Activated CD8-positive, alpha-beta memory T cell treated with anti-CD3 and anti-CD28 coated beads, Interleukin-2, amount 50 U/mL, for 4 hours (primary cell): ENCODE measurements around the gene GLCE.

ENCODE experiments used
- DNase-seq: peaks from one replicate; pipeline ENCODE4 v3.0.0-alpha.2; 2020

Gene GLCE

GRCh38 chr15:69160141-69160993 is at the start of gene GLCE:
GLCE (plus strand) TSS chr15:69160635; CDS start chr15:69255807, 95,172 bp downstream.
- peak; percentile 93 for DNase-seq

GRCh38 chr15:69114331-69114928 is 46.0 kb upstream of the GLCE start:
- no peak for DNase-seq

GRCh38 chr15:69115031-69115430 is 45.4 kb upstream of the GLCE start:
- no peak for DNase-seq

- DNase-seq: no peak
These were observed 44.0 kb upstream of the GLCE start for GRCh38 chr15:69116391-69116790.

- DNase-seq: no peak
These were observed 43.0 kb upstream of the GLCE start for GRCh38 chr15:69117431-69117871.

- no peak for DNase-seq
These were observed 42.3 kb upstream of the GLCE start for GRCh38 chr15:69118089-69118488.

GRCh38 chr15:69119001-69119400 is 41.4 kb upstream of the GLCE start:
- DNase-seq: no peak

- no peak for DNase-seq
These were observed 40.6 kb upstream of the GLCE start for GRCh38 chr15:69119683-69120395.

- no peak for DNase-seq
These were observed 39.7 kb upstream of the GLCE start for GRCh38 chr15:69120732-69121131.

GRCh38 chr15:69121198-69121828 is 39.1 kb upstream of the GLCE start:
- DNase-seq: no peak

- no peak for DNase-seq
These were observed 35.2 kb upstream of the GLCE start for GRCh38 chr15:69125236-69125635.

GRCh38 chr15:69126054-69126469 is 34.4 kb upstream of the GLCE start:
- DNase-seq: no peak

- DNase-seq: no peak
These were observed 33.1 kb upstream of the GLCE start for GRCh38 chr15:69127306-69127705.

GRCh38 chr15:69128667-69129311 is 31.6 kb upstream of the GLCE start:
- no peak for DNase-seq

GRCh38 chr15:69131362-69132220 is 28.8 kb upstream of the GLCE start:
- DNase-seq: no peak

- no peak for DNase-seq
These were observed 28.0 kb upstream of the GLCE start for GRCh38 chr15:69132430-69132829.

- DNase-seq: no peak
These were observed 27.2 kb upstream of the GLCE start for GRCh38 chr15:69132977-69133861.

GRCh38 chr15:69133862-69134519 is 26.4 kb upstream of the GLCE start:
- no peak for DNase-seq

GRCh38 chr15:69134791-69135190 is 25.6 kb upstream of the GLCE start:
- DNase-seq: no peak

- DNase-seq: no peak
These were observed 24.9 kb upstream of the GLCE start for GRCh38 chr15:69135499-69135898.
